GM04503 (cell line): ENCODE measurements around the gene CCNG2.
"Not testable (repeated sequence)": the region's sequence is repeated elsewhere in the genome, so short reads cannot be mapped to it uniquely, and the experiment has no call there.

Source experiments
- DNase-seq: peaks from one replicate; pipeline ENCODE4 v3.0.0-alpha.2; 2012; ENCODE audit warnings: low read depth

Gene CCNG2

GRCh38 chr4:77156912-77157858, at the start of gene CCNG2:
Gene CCNG2 (plus strand): TSS chr4:77157207. CDS start chr4:77158533, 1,326 bp downstream.
- DNase-seq = no peak

- DNase-seq = no peak
These were observed 46.3 kb upstream of the CCNG2 start for GRCh38 chr4:77110730-77111129.

- DNase-seq = no peak
These were observed 43.9 kb upstream of the CCNG2 start for GRCh38 chr4:77113069-77113468.

- no peak for DNase-seq
These were observed 39.3 kb upstream of the CCNG2 start for GRCh38 chr4:77117721-77118120.

GRCh38 chr4:77120886-77121508, 36.0 kb upstream of the CCNG2 start:
- DNase-seq = no peak

GRCh38 chr4:77121736-77122240, 35.2 kb upstream of the CCNG2 start:
- DNase-seq = no peak

- no peak for DNase-seq
These were observed 34.4 kb upstream of the CCNG2 start for GRCh38 chr4:77122656-77123055.

GRCh38 chr4:77123411-77123810, 33.6 kb upstream of the CCNG2 start:
- DNase-seq = no peak

GRCh38 chr4:77124576-77124975, 32.4 kb upstream of the CCNG2 start:
- DNase-seq = no peak

- DNase-seq = no peak
These were observed 31.0 kb upstream of the CCNG2 start for GRCh38 chr4:77125961-77126360.

GRCh38 chr4:77126809-77127208, 30.2 kb upstream of the CCNG2 start:
- DNase-seq = no peak

GRCh38 chr4:77127215-77127614, 29.8 kb upstream of the CCNG2 start:
- DNase-seq = no peak

- no peak for DNase-seq
These were observed 29.0 kb upstream of the CCNG2 start for GRCh38 chr4:77127837-77128621.

- no peak for DNase-seq
These were observed 24.2 kb upstream of the CCNG2 start for GRCh38 chr4:77132652-77133312.

- DNase-seq = not testable (repeated sequence)
These were observed 19.6 kb upstream of the CCNG2 start for GRCh38 chr4:77137448-77137847.

GRCh38 chr4:77141964-77142645, 14.9 kb upstream of the CCNG2 start:
- no peak for DNase-seq

- no peak for DNase-seq
These were observed 14.4 kb upstream of the CCNG2 start for GRCh38 chr4:77142646-77143028.

GRCh38 chr4:77143091-77143490, 13.9 kb upstream of the CCNG2 start:
- no peak for DNase-seq

- no peak for DNase-seq
These were observed 11.2 kb upstream of the CCNG2 start for GRCh38 chr4:77145842-77146185.

- DNase-seq = no peak
These were observed 10.6 kb upstream of the CCNG2 start for GRCh38 chr4:77146186-77147078.
